Tibial nerve (tissue), 4 donors: ENCODE measurements around the gene KLF4. TPM values are rescaled to one million over a fixed set of nuclear protein-coding genes. Genes with fewer than 3 reads are reported as not detected.

Source experiments
- DNase-seq, 2 donors: peaks; one replicate each; pipeline ENCODE4 v3.0.0-alpha.2; 2019; ENCODE audit warnings: low spot score in 2 of 2
- H3K27ac ChIP-seq, 4 donors: fragments of 200-600 bp; sonication (generic) in 3 of 4; one replicate each; pipeline ENCODE4 v1.5.1; 2017 to 2019; ENCODE audit warnings: mild to moderate bottlenecking in 1 of 4
- H3K27me3 ChIP-seq, 2 donors: fragments of 200-600 bp; sonication (generic) in 1 of 2; one replicate each; pipeline versions ENCODE4 v1.5.1 to v1.6.0; 2017 to 2019
- H3K36me3 ChIP-seq, 3 donors: fragments of 200-600 bp; sonication (generic); one replicate each; pipeline ENCODE4 v1.5.1; 2018 to 2019
- H3K4me1 ChIP-seq, 4 donors: fragments of 200-600 bp; sonication (generic) in 3 of 4; one replicate each; pipeline ENCODE4 v1.5.1; 2017 to 2019
- H3K4me3 ChIP-seq, 4 donors: fragments of 200-600 bp; sonication (generic) in 3 of 4; one replicate each; pipeline ENCODE4 v1.5.1; 2017 to 2019; ENCODE audit warnings: mild to moderate bottlenecking in 1 of 4, moderate library complexity in 1 of 4
- H3K9me3 ChIP-seq, 4 donors: fragments of 200-600 bp; sonication (generic) in 3 of 4; one replicate each; pipeline ENCODE4 v1.5.1; 2017 to 2019
- CTCF ChIP-seq, 5 experiments: fragments of 200-600 bp in 3 of 5; fragments of 450-650 bp in 2 of 5; sonication (generic) in 3 of 5; IDR thresholded peaks; one replicate each; pipeline ENCODE4 v1.5.1; 2016 to 2019; ENCODE audit warnings: antibody characterized with exemption in 5 of 5, mild to moderate bottlenecking in 3 of 5, moderate library complexity in 2 of 5
- EP300 ChIP-seq, 2 donors: sonication (generic); formaldehyde crosslinking; IDR thresholded peaks; one replicate each; pipeline ENCODE4 v1.6.1; 2017; ENCODE audit warnings: antibody characterized with exemption in 2 of 2, mild to moderate bottlenecking in 1 of 2
- POLR2A ChIP-seq, 2 donors: fragments of 450-650 bp; IDR thresholded peaks; one replicate each; pipeline ENCODE4 v1.6.1; 2017; ENCODE audit warnings: antibody characterized with exemption in 2 of 2, mild to moderate bottlenecking in 2 of 2, moderate library complexity in 2 of 2
- WGBS, 2 donors: methylation state at CpG; one replicate each; pipeline ENCODE4 v1.1.5; 2018; 5-methylcytosine and 5-hydroxymethylcytosine counted together
- small RNA-seq: library from RNA; depleted of rRNA; stranded (forward); fragments of <200 nt; gene quantifications from one replicate; pipeline ENCODE3, GENCODE V24; 2016
- total RNA-seq, 4 donors: library from RNA; depleted of rRNA; stranded (reverse); fragments of >200 nt; gene quantifications; one replicate each; pipeline ENCODE4 v1.1.0, GENCODE V29; 2016

KLF4 gene
- total RNA-seq, 4 donors from 2014 or later: 90.6 to 123 (median 106) TPM

GRCh38 chr9:107437716-107438115 is 51.9 kb downstream of the KLF4 start:
- WGBS, 2 donors: 71 to 74% methylated on average over 6 of the region's 6 CpGs
- no peaks in the 10 kb centered on the region for H3K27me3 ChIP-seq
- no peak for DNase-seq
- TF ChIP-seq EP300 (IDR thresholded peaks at IDR 0.05) (no peak), POLR2A (IDR thresholded peaks at IDR 0.05) (no peak), CTCF (IDR thresholded peaks at IDR 0.05) (no peak)
- H3K4me3 ChIP-seq: no peak overlapping the region
- no peaks in the 10 kb centered on the region for H3K4me1 ChIP-seq
- no peak overlapping the region for H3K27ac ChIP-seq
- no peaks in the 10 kb centered on the region for H3K9me3 ChIP-seq
- H3K36me3 ChIP-seq: no peaks in the 10 kb centered on the region

- TF ChIP-seq CTCF (IDR thresholded peaks at IDR 0.05) (no peak), POLR2A (IDR thresholded peaks at IDR 0.05) (no peak), EP300 (IDR thresholded peaks at IDR 0.05) (no peak)
Observed at GRCh38 chr9:107435415-107435814, 54.2 kb downstream of the KLF4 start.

More at GRCh38 chr9:107435415-107435814, 54.2 kb downstream of the KLF4 start:
- DNase-seq: no peak
- Histone ChIP-seq H3K27me3 (no peaks in the 10 kb centered on the region), H3K27ac (no peak overlapping the region), H3K36me3 (no peaks in the 10 kb centered on the region), H3K9me3 (no peaks in the 10 kb centered on the region), H3K4me1 (no peaks in the 10 kb centered on the region), H3K4me3 (no peak overlapping the region)
- 79 to 88% methylated on average over 1 of the region's 1 CpG for WGBS, 2 donors

Small RNA genes within 50 kb of the gene (small RNA-seq; reads per million reads assigned to genes)
- gene HMGN2P32 (not detected), gene RNU6-492P (not detected)

Other genes starting within 250 kb of the KLF4 start
- 10 to 100 TPM; 87.3 to 98.6 (median 93.1) TPM for gene RAD23B, start 206.5 kb downstream of the KLF4 start, total RNA-seq